ENCODE data around the gene CFAP74. TPM values are rescaled to one million over a fixed set of nuclear protein-coding genes. Genes with fewer than 3 reads are reported as not detected.

Gene CFAP74
- total RNA-seq, 1 donor from 2014 or later: not detected

DNA sequence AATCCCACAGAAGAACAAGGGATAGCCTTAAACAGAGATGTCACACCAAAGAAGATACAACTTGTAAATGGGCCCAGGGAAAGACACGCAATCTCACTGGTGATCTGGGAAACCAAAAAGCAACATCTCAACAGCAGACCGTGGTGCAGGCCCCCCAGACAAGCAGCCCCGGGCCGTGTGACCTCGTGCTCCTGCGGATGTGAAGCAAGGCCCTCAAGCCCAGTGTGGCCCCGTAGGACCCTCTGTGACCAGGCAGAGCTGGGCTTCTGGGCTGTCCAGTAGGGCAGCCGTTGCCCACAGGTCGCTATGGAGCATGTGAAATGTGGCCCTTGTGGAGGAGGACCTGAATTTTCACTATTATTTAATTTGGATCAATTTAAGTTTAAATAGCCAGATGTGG is 49.6 kb downstream of the CFAP74 start:
- TF ChIP-seq, protein P1, sequence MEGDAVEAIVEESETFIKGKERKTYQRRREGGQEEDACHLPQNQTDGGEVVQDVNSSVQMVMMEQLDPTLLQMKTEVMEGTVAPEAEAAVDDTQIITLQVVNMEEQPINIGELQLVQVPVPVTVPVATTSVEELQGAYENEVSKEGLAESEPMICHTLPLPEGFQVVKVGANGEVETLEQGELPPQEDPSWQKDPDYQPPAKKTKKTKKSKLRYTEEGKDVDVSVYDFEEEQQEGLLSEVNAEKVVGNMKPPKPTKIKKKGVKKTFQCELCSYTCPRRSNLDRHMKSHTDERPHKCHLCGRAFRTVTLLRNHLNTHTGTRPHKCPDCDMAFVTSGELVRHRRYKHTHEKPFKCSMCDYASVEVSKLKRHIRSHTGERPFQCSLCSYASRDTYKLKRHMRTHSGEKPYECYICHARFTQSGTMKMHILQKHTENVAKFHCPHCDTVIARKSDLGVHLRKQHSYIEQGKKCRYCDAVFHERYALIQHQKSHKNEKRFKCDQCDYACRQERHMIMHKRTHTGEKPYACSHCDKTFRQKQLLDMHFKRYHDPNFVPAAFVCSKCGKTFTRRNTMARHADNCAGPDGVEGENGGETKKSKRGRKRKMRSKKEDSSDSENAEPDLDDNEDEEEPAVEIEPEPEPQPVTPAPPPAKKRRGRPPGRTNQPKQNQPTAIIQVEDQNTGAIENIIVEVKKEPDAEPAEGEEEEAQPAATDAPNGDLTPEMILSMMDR (IDR thresholded peaks at IDR 0.05): no peak
- Mint-ChIP-seq H3K4me1 (ENCODE audit: unreplicated experiment) (no peaks in the 10 kb centered on the region), H3K9me3 (ENCODE audit: unreplicated experiment) (no peaks in the 10 kb centered on the region), H3K36me3 (ENCODE audit: unreplicated experiment) (no peaks in the 10 kb centered on the region), H3K27ac (ENCODE audit: unreplicated experiment) (no peak overlapping the region), H3K4me3 (ENCODE audit: unreplicated experiment) (no peak overlapping the region), H3K27me3 (ENCODE audit: unreplicated experiment) (peaks cover 35% of the 10 kb centered on the region)
- no peak for DNase-seq (ENCODE audit: extremely low spot score, unreplicated experiment)

DNA sequence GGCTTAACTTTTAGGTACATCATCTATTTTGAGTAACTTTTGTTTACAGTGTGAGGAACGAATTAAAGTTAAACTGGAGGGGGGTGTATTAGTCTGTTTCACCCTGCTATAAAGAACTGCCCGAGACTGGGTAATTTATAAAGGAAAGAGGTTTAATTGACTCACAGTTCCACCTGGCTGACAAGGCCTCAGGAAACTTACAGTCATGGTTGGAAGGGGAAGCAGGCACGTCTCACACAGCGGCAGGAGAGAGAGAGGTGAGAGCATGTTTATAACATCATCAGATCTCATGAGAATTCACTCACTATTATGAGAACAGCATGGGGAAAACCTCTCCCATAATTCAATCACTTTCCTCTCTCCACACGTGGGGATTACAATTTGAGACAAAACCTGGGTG is 52.6 kb downstream of the CFAP74 start:
- TF ChIP-seq, protein P1 (IDR thresholded peaks at IDR 0.05): no peak
- no peaks in the 10 kb centered on the region for H3K4me1 Mint-ChIP-seq (ENCODE audit: unreplicated experiment)
- no peak overlapping the region for H3K4me3 Mint-ChIP-seq (ENCODE audit: unreplicated experiment)
- H3K36me3 Mint-ChIP-seq (ENCODE audit: unreplicated experiment): no peaks in the 10 kb centered on the region
- peaks cover 28% of the 10 kb centered on the region for H3K27me3 Mint-ChIP-seq (ENCODE audit: unreplicated experiment)
- DNase-seq (ENCODE audit: extremely low spot score, unreplicated experiment): no peak
- H3K9me3 Mint-ChIP-seq (ENCODE audit: unreplicated experiment): no peaks in the 10 kb centered on the region
- no peak overlapping the region for H3K27ac Mint-ChIP-seq (ENCODE audit: unreplicated experiment)

DNA sequence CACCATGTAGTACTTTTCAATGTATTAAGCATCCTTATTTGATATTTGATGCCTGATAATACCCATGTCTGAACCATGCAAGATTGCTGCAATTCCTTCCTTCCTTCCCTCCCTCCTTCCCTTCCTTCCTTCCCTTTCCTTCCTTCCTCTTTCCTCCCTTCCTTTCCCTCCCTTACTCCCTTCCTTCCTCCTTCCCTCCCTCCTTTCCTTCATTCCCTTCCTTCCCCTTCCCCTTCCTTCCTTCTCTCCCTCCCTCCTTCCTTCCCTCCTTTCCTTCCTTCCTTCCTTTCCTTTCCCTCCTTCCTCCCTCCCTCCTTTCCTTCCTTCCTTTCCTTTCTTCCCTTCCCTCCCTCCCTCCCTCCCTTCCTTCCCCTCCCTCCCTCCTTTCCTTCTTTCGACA is 54.8 kb downstream of the CFAP74 start:
- Mint-ChIP-seq H3K36me3 (ENCODE audit: unreplicated experiment) (no peaks in the 10 kb centered on the region), H3K27me3 (ENCODE audit: unreplicated experiment) (peaks cover 31% of the 10 kb centered on the region), H3K4me3 (ENCODE audit: unreplicated experiment) (no peak overlapping the region), H3K27ac (ENCODE audit: unreplicated experiment) (no peak overlapping the region), H3K9me3 (ENCODE audit: unreplicated experiment) (no peaks in the 10 kb centered on the region), H3K4me1 (ENCODE audit: unreplicated experiment) (peaks cover 2% of the 10 kb centered on the region)
- DNase-seq (ENCODE audit: extremely low spot score, unreplicated experiment): no peak
- TF ChIP-seq, protein P1 (IDR thresholded peaks at IDR 0.05): no peak

DNA sequence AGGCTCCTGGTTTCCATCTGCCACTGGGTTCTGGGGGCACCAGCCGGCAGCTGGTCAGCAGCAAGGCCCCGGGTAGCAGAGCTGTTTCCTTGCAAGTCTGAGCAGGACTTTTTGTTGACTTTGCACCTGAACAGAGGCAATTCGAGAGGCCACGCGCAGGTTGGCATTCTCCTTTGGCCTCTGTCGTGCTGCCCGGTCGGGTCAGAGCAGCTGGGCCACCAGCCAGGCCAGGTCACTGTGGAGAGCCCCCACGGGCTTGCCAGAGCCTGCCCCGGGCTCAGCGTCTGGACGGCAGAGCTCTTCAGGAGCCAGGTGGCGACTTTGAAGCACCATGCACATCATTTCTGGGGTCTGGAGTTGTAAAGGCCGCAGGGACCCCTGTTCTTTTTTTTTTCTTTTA is 56.1 kb downstream of the CFAP74 start:
- no peaks in the 10 kb centered on the region for H3K9me3 Mint-ChIP-seq (ENCODE audit: unreplicated experiment)
- no peak overlapping the region for H3K27ac Mint-ChIP-seq (ENCODE audit: unreplicated experiment)
- no peak for DNase-seq (ENCODE audit: extremely low spot score, unreplicated experiment)
- no peaks in the 10 kb centered on the region for H3K36me3 Mint-ChIP-seq (ENCODE audit: unreplicated experiment)
- no peak overlapping the region for H3K4me3 Mint-ChIP-seq (ENCODE audit: unreplicated experiment)
- peaks cover 28% of the 10 kb centered on the region for H3K27me3 Mint-ChIP-seq (ENCODE audit: unreplicated experiment)
- peaks cover 2% of the 10 kb centered on the region for H3K4me1 Mint-ChIP-seq (ENCODE audit: unreplicated experiment)
- TF ChIP-seq, protein P1 (IDR thresholded peaks at IDR 0.05): no peak

DNA sequence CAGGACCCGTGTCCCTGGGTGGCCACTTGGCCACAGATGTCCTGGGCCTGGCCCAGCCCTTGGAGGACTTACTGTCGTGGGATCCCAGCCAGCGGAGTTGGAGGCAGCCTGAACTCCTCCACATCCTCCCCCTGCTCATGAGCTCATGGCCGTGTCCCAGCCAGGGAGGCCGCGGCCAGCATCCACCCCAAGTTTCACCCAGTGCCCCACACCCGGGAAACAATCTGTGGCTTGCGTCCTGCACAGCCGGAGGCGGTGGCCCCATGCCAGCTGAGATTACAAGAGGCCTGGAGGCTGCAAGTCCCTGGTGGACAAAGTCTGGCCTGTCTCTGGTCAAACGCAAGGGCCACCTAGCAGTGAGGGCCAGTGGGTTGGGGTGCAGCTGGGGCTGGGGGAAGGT is 57.0 kb downstream of the CFAP74 start:
- Mint-ChIP-seq H3K4me1 (ENCODE audit: unreplicated experiment) (peaks cover 2% of the 10 kb centered on the region), H3K27ac (ENCODE audit: unreplicated experiment) (no peak overlapping the region)
- no peak for DNase-seq (ENCODE audit: extremely low spot score, unreplicated experiment)

More for the DNA sequence above, 57.0 kb downstream of the CFAP74 start:
- no peak overlapping the region for H3K4me3 Mint-ChIP-seq (ENCODE audit: unreplicated experiment)
- peaks cover 26% of the 10 kb centered on the region for H3K27me3 Mint-ChIP-seq (ENCODE audit: unreplicated experiment)
- H3K9me3 Mint-ChIP-seq (ENCODE audit: unreplicated experiment): no peaks in the 10 kb centered on the region
- no peaks in the 10 kb centered on the region for H3K36me3 Mint-ChIP-seq (ENCODE audit: unreplicated experiment)
- TF ChIP-seq, protein P1 (IDR thresholded peaks at IDR 0.05): no peak
